HUDEP-2 (cell line): ENCODE measurements around the gene ACSS2.

Experiments
- DNase-seq, 76 experiments: peaks; one replicate each; lab custom pipeline; 2025; ENCODE audit not compliant: unreplicated experiment in 76 of 76; lab: John Stamatoyannopoulos, UW

ACSS2 gene

GRCh38 chr20:34943808-34944567 lies 67.6 kb downstream of the ACSS2 start:
- DNase-seq, result no peak

- no peak for DNase-seq
Measured at GRCh38 chr20:34945315-34946077, 69.1 kb downstream of the ACSS2 start.

GRCh38 chr20:34946661-34947060 lies 70.2 kb downstream of the ACSS2 start:
- DNase-seq, result no peak

GRCh38 chr20:34947336-34947735 lies 70.9 kb downstream of the ACSS2 start:
- DNase-seq, result no peak

GRCh38 chr20:34948030-34948429 lies 71.6 kb downstream of the ACSS2 start:
- no peak for DNase-seq

- DNase-seq, result peak in 7 of 76 experiments; percentile 2 to 17 (median 12)
Measured at GRCh38 chr20:34949120-34949519, 72.7 kb downstream of the ACSS2 start.

- DNase-seq, result no peak
Measured at GRCh38 chr20:34951252-34951651, 74.8 kb downstream of the ACSS2 start.

GRCh38 chr20:34951652-34952051 lies 75.2 kb downstream of the ACSS2 start:
- DNase-seq, result no peak

GRCh38 chr20:34952671-34953070 lies 76.3 kb downstream of the ACSS2 start:
- no peak for DNase-seq

- DNase-seq, result no peak
Measured at GRCh38 chr20:34953960-34954359, 77.5 kb downstream of the ACSS2 start.

GRCh38 chr20:34954904-34955230 lies 78.5 kb downstream of the ACSS2 start:
- DNase-seq, result peak in 43 of 76 experiments; percentile 2 to 64 (median 24)

- peak; percentile 50 to 98 (median 92) for DNase-seq
Measured at GRCh38 chr20:34955231-34956040, 79.0 kb downstream of the ACSS2 start, which contains the start of the genes GSS and MYH7B. GSS (minus strand) TSS chr20:34955806; CDS start chr20:34951852, 3,954 bp downstream. MYH7B (plus strand) TSS chr20:34955868; CDS start chr20:34978006, 22,138 bp downstream.

- no peak for DNase-seq
Measured at GRCh38 chr20:34956041-34956458, 79.6 kb downstream of the ACSS2 start.

GRCh38 chr20:34956751-34957472 lies 80.5 kb downstream of the ACSS2 start:
- DNase-seq, result no peak

GRCh38 chr20:34964486-34964885 lies 88.1 kb downstream of the ACSS2 start:
- no peak for DNase-seq

GRCh38 chr20:34965051-34965450 lies 88.6 kb downstream of the ACSS2 start:
- DNase-seq, result no peak

- no peak for DNase-seq
Measured at GRCh38 chr20:34967421-34967820, 91.0 kb downstream of the ACSS2 start.

- DNase-seq, result no peak
Measured at GRCh38 chr20:34968042-34968775, 91.8 kb downstream of the ACSS2 start.

GRCh38 chr20:34970193-34970840 lies 93.9 kb downstream of the ACSS2 start:
- DNase-seq, result no peak
